ENCODE measurements around the gene IMMP2L.
"Not testable (repeated sequence)": the region's sequence is repeated elsewhere in the genome, so short reads cannot be mapped to it uniquely, and the experiment has no call there.

Gene IMMP2L

DNA sequence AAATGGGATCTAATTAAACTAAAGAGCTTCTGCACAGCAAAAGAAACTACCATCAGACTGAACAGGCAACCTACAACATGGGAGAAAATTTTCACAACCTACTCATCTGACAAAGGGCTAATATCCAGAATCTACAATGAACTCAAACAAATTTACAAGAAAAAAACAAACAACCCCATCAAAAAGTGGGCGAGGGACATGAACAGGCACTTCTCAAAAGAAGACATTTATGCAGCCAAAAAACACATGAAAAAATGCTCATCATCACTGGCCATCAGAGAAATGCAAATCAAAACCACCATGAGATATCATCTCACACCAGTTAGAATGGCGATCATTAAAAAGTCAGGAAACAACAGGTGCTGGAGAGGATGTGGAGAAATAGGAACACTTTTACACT lies 111.6 kb downstream of the IMMP2L start:
- not testable (repeated sequence) for DNase-seq

DNA sequence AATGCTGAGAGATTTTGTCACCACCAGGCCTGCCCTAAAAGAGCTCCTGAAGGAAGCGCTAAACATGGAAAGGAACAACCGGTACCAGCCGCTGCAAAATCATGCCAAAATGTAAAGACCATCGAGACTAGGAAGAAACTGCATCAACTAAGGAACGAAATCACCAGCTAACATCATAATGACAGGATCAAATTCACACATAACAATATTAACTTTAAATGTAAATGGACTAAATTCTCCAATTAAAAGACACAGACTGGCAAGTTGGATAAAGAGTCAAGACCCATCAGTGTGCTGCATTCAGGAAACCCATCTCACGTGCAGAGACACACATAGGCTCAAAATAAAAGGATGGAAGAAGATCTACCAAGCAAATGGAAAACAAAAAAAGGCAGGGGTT lies 114.8 kb downstream of the IMMP2L start:
- DNase-seq = not testable (repeated sequence)

DNA sequence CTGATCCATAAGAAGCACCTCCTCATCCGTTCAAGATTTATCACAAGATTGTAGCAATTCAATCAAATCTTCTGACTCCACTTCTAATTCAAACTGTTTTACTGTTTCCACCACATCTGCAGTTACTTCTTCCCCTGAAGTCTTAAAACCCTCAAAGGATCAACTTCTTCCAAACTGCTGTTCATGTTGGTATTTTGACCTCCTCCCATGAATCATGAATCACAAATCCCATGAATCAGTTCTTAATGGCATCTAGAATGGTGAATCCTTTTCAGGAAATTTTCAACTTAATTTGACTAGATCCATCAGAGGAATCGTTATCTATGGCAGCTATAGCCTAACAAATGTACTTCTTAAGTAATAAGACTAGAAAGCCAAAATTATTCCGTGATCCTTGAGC lies 122.3 kb downstream of the IMMP2L start:
- DNase-seq = no peak

DNA sequence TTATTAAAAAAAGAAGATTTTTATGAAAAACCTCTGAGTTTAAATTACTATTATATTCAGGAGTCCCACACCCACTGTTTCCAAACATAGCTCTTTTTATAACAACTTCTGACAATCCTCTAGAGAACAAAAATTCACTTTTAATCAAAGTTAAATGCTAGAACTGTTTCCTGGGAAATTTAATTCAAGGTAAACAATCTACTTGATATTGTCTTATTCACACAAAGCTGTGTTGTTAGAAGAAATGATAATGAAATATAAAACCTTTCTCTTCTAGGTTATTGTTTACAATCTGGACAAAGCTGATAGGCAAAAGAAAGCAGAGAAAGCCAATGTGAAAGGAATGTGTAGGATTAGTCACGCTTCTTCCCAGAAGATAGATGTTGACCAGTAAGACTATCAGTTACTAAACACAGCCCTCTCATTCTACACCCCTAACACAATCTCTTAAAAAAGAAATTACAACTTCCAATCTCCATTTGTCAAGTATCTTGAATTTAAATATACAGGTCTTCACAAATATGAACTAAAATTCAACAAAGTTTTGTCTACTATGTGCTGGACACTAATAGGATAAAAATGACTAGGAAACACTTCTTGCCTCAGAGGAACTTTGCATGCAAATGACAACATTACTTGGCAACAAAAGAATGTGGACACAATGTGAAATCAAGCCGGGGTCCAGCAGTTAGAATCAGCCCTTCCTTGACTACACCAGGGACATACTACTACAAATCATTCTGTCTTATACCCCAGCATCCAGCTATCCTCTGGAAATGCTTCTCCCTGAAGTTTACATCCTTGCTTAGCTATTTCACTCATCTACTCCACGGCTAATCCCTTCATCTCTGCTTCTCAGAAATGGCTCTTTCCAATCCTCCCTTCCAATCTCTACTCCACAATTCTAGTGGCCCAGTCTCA lies 123.7 kb downstream of the IMMP2L start:
- no peak for DNase-seq

DNA sequence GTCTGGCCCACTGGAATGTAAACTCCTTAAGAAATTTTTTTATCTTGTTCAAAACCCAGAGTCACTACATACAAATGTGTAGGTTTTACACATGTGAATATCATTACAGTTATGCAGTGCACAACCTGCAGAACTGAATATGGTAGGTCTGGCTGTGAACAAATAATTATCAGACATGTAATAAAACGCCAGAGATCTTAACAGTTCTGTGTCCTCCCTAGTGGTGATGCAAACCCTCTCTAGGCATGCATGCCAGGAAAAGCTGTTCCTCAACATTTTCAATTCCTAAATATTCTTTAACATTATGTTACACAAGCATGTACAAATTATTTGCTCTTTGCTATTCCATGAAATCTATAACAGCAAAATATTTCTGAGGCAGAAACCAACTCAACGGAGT lies 124.6 kb downstream of the IMMP2L start:
- DNase-seq = no peak

DNA sequence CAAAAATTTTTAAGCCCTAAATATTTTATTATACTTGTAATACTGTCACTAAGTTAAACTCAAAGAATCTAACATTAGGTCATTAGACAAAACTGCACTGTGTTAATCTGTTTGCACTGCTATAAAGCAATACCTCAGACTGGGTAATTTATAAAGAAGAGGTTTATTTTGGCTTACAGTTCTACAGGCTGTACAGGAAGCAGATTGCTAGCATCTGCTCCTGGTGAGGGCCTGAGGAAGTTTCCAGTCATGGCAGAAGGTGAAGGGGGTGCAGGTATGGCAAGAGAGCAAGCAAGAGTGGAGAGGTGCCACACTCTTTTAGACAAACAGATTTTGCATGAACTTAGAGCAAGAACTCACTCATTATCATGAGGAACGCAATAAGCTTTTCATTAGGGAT lies 125.7 kb downstream of the IMMP2L start:
- DNase-seq = no peak

DNA sequence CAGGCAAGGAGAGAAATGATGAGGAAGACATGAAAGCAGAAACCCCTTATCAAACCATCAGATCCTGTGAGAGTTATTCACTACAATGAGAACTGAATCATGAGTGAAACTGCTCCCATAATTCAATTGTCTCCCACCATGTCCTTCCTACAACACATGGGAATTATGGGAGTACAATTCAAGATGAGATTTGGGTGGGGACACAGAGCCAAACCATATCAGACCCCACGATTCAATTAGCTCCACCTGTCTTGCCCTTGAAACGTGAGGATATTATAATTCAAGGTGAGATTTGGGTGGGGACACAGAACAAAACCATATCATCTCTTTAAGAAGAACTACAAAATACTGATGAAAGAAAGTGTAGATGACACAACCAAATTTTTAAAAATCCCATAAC lies 128.9 kb downstream of the IMMP2L start:
- DNase-seq = no peak

DNA sequence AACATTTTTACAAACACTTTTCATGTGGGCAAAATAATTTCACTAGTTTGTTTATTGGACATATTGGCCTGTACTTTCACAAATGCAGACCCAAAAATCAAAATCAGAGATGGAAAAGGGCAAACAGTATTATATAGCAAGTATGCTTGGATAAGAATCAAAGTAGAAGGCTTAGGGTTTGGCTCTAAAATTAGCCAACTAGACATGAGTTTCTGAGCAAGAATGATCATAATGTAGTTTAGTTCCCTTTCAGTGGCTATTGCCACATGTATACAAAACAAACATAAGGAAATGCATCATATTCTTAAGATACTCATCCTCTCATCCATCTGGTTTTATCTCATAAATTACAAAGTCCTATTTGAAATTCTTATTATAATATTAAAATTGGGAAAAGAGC lies 132.5 kb downstream of the IMMP2L start:
- no peak for DNase-seq

DNA sequence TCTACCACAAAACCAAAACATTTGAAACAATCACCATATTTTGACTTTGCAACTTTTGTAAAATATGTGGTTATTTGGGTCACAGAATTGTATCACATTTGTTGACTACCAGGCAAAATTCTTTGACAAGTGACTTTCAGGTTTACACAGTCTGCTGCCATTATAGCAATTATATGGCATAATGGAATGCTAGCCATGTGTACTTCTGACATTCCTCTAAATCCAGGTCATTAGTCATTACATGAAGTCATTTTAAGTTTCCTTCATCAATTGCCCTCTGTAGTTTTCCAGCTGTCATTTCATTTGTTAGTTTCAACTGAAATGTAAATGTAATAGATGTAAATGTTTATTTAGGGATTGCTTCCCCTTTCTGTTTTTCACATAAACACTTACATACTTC lies 137.5 kb downstream of the IMMP2L start:
- DNase-seq = no peak

DNA sequence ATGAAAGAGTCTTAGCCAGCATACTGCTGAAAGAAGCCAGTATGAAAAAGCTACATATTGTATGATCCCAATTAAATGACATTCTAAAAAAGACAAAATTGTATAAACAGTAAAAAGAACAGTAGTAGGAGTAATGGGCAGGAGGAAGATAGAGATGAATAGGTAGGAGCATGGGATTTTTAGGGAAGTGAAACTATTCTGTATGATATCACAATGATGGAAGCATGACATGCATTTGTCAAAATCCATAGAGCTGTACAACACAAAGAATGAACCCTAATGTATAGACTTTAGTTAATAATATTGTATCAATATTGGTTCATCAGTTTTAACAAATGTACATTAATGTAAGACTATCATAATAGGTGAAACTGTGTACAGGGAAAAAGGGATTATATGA lies 147.9 kb downstream of the IMMP2L start:
- no peak for DNase-seq

DNA sequence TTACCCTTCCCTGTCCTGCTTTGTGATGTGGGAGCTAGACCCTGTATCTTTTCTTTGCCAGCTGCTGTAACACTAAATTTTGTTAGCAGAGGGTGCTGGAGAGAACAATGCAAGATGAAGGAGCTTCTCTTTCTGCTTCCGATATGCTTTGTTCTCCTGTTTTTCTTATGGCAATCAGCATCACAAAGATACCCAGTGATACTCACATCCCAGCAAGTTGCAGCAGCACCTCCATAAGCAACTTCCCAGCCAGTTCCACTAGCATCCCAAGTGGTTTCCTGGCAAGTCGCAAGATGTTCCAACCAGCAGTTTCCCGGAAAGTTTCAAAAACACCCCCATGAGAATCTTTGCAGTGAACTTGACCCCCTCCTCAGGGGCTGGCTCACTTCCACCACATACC lies 148.6 kb downstream of the IMMP2L start:
- DNase-seq = no peak

DNA sequence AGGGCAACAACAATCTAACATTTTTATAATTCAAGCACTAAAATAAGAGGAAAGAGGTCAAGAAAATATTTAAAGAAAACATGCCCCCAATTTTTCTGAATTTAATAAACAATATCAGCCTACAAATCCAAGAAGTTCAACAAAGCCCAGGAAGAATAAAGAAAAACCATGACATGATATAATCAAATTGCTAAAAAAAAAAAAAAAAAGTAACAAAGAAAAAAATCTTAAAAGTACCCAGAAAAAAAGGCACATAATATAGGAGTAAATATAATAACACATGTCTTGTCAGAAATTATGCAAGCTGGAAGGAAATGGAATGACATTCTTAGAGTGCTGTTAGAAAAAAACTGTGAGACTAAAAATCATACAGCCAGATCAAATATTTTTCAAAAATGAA lies 151.4 kb downstream of the IMMP2L start:
- DNase-seq = no peak

DNA sequence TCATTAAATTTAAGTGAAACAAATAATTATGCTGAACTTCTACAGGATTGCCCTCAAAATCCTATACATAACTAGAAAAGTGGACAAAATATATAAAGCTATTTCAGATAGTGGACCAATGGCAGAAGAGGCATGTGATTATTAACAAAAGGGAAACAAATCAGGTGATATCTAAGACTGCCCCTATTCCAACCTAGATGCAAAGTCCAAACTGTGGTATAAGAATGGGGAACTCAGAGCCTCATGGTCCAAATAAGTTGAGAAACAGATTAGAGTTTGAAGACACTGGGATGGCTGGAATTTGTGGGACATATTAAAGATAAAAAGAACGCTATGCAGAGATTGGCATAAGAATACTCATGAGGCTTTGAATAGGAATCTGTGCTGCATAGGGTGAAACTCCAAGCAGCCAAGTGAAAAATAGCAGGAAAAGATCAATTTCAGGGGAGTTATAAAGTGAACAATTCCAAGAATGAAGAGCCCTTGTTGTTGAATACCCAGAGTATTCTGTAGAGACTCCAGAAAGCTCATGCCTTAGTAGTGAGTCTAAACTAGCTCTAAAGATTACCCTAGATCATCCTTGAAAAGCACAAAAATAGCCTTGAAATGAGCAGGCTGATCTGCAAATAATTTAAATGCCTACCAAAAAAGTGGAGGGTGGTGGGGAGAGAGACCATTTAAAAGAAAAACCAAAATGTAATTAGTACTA lies 152.4 kb downstream of the IMMP2L start:
- DNase-seq = no peak

DNA sequence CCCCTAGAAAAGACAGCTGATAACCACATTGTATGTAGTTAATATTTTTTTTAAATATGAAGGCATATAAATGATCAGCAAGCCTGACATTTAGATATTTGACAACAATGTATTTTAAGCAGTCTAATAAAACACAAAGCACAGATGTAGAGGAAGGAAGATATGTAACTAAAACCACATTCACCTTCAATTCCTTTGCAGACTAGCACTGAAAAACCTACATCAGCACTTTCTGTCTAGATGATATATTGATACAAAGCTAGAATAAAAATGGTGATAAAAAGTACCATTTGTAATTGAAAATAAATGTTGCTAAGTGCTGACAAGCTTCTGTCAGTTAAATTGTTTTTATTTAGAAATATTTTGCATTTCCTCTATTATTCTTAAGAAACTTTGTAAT lies 153.6 kb downstream of the IMMP2L start:
- DNase-seq = no peak

DNA sequence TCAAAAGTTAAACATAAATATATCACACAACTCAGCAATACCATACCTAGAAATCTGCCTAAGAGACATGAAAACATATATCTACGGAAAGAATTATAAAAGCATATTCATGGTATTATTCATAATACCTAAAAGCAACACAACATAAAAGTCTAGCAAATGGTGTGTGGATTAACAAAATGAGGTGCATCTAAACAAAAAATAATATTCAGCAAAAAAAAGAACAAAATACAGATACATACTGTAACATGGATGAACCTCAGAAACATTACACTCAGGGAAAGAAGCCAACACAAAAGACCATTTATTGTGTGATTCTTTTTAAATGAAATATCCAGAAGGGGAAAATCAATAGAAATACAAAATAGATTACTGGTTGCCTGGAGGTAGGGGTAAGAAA lies 155.0 kb downstream of the IMMP2L start:
- no peak for DNase-seq

DNA sequence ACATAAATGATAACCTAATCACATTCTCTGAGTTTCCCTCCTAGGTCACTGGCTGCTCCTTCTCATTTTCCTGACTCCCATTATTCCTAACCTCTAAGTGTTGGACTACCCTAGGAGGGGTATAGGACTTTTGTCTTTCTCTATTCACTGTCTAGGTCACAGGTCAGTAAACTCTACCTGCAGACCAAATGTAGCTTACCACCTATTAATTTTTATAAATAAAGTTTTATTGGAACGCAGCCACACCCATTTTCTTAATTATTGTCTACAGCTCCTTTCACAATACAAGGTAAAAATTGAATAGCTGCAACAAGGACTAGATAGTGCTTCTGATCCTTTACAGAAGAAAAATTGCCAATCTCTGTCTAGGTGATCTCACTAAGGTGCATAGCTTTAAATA lies 156.7 kb downstream of the IMMP2L start:
- DNase-seq = no peak

DNA sequence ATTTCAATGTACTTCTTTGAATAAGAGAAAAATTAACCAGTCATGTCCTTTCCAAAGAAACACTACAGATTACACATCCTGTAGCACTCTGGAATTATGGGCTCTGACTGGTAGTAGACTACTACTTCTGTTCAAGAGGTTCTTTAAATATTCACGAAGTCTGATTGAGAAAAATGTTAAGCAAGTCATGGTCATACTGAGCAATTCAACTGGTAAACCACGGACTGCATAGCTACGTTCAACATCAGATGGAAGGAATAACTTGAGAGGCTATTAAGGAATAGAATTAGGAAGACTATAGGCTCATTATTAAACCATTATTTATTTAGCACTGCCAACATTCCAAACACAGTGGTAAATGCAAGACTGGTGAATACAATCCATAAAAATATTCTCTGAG lies 160.8 kb downstream of the IMMP2L start:
- no peak for DNase-seq

DNA sequence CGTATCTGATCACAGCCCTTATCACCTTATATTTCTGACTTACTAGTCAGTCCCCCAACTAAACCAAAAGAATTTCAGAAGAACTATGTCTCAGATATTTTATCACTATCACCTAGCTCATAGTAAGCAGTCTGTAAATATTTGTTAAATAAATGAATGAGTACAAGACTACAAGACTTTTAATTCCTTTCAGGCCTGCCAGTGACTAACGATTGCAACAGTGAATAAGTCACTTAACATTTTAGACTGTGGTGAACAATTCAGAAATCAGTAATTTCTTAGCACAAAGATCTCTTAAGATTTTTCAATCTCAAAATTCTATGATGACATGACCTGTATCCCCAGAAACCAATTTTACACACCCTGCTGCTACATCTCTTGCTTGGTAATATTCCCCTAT lies 162.2 kb downstream of the IMMP2L start:
- DNase-seq = no peak

DNA sequence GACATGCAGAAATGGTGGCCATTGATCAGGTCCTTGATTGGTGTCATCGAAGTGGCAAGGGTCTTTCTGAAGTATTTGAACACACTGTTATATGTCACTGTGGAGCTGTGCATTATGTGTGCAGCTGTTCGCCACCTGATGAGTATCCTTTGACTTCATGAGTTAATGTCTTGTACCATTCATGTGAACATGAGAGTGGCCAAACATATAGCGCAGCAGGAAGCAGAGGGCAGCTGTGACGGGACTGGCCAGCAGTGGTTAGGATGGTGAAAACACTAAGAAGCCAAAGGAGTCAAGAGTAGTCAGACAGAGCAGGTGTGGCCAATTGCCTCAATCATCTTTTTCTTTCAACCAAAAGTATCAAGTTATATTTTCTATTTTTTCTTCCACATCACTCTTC lies 167.4 kb downstream of the IMMP2L start:
- DNase-seq = no peak

DNA sequence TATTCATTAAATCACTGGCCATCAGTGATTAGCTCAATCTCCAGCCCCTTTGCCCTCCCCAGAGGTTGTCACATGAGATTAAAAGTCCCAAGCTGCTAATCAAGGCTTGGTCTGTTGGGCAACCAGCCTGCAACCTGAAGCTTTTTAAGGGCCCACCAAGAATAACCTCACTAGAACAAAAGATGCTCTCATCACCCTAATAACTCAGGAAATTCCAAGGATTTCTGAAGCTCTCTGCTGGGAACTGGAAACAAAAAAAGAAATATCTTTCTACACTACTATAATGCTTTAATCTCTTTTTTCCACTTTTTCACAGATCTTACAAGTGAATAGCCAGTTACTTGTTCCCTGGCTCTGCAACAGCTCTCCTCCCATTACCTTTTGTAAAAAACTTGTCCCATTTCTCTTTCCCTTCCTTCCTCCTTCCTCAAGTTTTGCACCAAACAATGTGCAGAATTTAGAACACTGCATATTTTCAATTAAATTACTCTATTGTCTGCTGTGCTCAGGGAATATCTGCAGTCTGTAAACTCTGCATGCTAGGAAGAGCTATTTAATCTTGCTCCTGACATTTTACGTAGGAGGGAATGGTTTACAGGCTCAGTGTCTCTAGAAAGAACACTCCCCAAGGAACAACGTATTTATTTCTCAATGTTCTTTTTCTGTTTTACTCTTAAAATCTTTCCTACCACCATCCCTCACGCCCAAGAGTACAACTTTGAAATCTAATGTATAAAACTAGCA lies 169.1 kb downstream of the IMMP2L start:
- DNase-seq = no peak

DNA sequence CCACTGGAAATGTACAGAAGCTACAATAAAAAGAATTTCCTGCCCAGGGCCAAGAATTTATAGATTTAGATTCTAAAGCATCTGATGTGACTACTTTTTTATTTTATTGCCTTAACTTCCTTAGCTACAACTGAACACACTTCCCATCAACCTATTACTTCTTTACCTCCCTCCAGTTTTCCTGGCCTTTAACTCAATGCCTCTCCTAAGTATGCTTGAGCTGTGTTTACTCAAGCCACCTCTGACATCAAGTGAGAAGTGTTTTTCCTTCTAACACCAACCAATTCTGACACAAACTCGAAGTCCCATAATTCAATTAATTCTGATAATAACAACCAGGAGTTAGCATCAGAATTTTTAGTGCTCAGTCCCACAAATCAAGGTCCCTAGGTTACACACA lies 170.0 kb downstream of the IMMP2L start:
- DNase-seq = no peak

DNA sequence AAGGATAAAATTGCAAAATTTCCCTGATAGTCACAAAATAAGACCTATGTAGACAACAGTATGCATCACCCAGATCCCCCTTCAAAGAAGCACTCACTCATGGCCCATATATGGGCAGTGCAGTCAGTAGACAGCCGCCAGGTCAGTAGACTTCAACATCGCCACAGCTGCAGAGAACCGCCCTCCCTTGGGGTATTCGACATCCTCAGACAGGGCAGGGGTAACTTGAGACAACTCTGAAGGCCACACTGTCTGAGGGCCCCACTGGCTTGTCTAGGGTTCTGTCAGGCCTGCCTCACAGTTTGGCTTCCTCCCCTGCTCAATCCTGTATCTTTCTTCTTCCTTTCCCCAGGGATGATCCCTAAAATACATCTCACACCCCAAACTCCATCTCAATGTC lies 172.3 kb downstream of the IMMP2L start:
- no peak for DNase-seq

DNA sequence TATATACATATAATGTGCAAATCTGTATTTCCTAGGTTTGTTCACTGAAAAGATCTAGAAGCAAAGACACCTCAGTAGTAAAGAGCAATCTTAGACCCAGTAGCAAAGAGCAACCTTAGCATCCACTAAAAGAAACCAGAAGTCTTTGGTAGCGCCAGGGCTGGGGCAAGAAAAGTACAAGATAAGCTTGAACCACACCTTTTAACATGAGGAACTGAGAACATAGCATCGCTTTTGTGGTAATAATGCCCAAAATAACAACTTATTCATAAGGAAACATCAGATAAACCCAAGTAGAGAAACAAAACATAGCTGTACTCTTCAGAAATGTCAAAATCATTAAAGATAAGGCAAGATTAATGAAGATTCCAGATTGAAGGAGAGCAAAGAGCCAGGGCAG lies 173.4 kb downstream of the IMMP2L start:
- no peak for DNase-seq

DNA sequence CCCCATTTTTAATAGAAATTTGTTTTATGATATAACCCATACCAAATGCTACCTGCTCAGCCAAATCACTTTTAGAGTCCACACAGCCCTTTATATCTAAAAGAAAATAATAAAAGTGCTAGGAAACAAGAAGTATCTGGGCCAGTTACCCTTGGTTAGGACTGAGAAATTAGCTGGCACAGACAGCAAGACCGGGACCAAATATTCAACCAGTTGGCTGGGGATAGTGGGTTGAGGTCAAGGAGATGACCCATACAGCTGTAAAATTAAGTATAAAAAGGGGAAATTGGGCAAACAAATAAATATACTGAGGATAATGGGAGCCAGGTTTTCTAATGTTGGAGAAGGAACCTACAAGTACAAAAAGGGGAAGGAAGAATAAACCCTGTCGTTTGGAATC lies 174.3 kb downstream of the IMMP2L start:
- DNase-seq = no peak

Measured in cerebellar nuclear complex (tissue), 1 donor.